Measurements from ENCODE around the gene PLEKHM2. TPM values are rescaled to one million over a fixed set of nuclear protein-coding genes. Genes with fewer than 3 reads are reported as not detected.

Gene PLEKHM2, protein sequence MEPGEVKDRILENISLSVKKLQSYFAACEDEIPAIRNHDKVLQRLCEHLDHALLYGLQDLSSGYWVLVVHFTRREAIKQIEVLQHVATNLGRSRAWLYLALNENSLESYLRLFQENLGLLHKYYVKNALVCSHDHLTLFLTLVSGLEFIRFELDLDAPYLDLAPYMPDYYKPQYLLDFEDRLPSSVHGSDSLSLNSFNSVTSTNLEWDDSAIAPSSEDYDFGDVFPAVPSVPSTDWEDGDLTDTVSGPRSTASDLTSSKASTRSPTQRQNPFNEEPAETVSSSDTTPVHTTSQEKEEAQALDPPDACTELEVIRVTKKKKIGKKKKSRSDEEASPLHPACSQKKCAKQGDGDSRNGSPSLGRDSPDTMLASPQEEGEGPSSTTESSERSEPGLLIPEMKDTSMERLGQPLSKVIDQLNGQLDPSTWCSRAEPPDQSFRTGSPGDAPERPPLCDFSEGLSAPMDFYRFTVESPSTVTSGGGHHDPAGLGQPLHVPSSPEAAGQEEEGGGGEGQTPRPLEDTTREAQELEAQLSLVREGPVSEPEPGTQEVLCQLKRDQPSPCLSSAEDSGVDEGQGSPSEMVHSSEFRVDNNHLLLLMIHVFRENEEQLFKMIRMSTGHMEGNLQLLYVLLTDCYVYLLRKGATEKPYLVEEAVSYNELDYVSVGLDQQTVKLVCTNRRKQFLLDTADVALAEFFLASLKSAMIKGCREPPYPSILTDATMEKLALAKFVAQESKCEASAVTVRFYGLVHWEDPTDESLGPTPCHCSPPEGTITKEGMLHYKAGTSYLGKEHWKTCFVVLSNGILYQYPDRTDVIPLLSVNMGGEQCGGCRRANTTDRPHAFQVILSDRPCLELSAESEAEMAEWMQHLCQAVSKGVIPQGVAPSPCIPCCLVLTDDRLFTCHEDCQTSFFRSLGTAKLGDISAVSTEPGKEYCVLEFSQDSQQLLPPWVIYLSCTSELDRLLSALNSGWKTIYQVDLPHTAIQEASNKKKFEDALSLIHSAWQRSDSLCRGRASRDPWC
- total RNA-seq (10 to 100 TPM; 22.9 to 39.6 (median 29.4) TPM), polyA plus RNA-seq (10 to 100 TPM; 33.6 to 35.1 TPM)

- ATAC-seq = peak; percentile 77 to 88 (median 82)
- peak within 1 kb of the TSS; percentile 62 to 81 (median 78) for H3K27ac ChIP-seq
- H3K36me3 ChIP-seq = no peaks in the 10 kb centered on the region
- intact Hi-C loops (cut with DNase I) = no loop called here
- peak within 1 kb of the TSS; percentile 75 to 92 (median 86) for H3K4me3 ChIP-seq
- H3K27me3 ChIP-seq = no peaks in the 10 kb centered on the region
- FAIRE-seq = no peak
- peaks cover 0 to 21% (median 9%) of the 10 kb centered on the region in 3 donors for H3K4me1 ChIP-seq
- peak; percentile 23 to 79 (median 52) for DNase-seq
- no peak for TF ChIP-seq CTCF (IDR thresholded peaks at IDR 0.05)
- H3K9me3 ChIP-seq = no peaks in the 10 kb centered on the region
- 0 to 1% methylated on average over 7 to 52 of the region's 52 CpGs for WGBS, 2 donors
Measured at GRCh38 chr1:15684042-15684461, at the start of gene PLEKHM2. Gene PLEKHM2 (plus strand): TSS chr1:15684320. CDS start chr1:15684559, 239 bp downstream.

GRCh38 chr1:15636436-15636835 is 47.7 kb upstream of the PLEKHM2 start:
- Histone ChIP-seq H3K4me1 (no peaks in the 10 kb centered on the region), H3K27ac (no peak overlapping the region), H3K36me3 (peaks cover 0 to 50% (median 29%) of the 10 kb centered on the region in 3 donors), H3K27me3 (no peaks in the 10 kb centered on the region), H3K9me3 (no peaks in the 10 kb centered on the region), H3K4me3 (no peak overlapping the region)
- 94 to 95% methylated on average over 4 of the region's 4 CpGs for WGBS, 2 donors
- ATAC-seq = no peak
- intact Hi-C loops (cut with DNase I) = no loop called here
- no peak for DNase-seq
- no peak for TF ChIP-seq CTCF (IDR thresholded peaks at IDR 0.05)
- FAIRE-seq = no peak

DNA sequence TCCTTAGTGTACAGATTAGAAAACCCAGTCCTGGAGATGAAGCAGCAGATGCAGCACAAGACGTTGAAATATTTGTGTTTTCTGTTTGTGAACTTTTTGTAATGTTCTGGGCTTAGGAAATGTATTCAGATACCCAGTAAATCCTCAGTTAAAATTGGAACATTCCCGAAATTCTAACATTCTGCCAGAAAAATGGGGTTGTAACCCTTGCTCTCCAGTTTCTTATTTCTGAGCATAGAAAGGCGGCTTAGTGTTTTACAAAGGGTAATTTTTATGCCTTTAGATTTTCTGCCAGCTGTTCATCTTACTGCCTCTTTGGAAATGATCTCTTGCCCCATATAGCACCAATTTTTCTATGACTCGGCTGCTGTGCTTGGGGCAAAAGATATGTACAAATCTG is 46.3 kb upstream of the PLEKHM2 start:
- Histone ChIP-seq H3K4me3 (no peak overlapping the region), H3K36me3 (peaks cover 0 to 50% (median 29%) of the 10 kb centered on the region in 3 donors), H3K4me1 (no peaks in the 10 kb centered on the region), H3K9me3 (no peaks in the 10 kb centered on the region), H3K27ac (no peak overlapping the region), H3K27me3 (no peaks in the 10 kb centered on the region)
- ATAC-seq (no peak), DNase-seq (no peak), FAIRE-seq (no peak)
- intact Hi-C loops (cut with DNase I) = no loop called here
- 82 to 85% methylated on average over 4 of the region's 4 CpGs for WGBS, 2 donors
- TF ChIP-seq CTCF (IDR thresholded peaks at IDR 0.05) = no peak

DNA sequence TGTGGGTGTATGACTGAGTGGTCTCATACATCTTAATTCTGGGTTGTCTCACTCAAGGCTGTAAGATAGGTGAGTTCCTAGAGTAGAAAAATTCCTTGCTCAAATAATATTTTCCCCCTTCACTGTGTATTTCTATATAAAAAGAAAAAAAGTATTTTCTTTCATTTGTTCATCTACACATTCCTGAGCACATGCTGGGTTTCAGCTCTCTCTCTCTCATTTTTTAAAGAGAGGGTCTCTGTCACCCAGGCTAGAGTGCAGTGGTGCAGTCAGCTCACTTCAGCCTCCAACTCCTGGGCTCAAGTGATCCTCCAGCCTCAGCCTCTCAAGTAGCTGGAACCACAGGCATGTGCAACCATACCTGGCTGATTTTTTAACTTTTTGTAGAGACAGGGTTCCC is 44.9 kb upstream of the PLEKHM2 start:
- FAIRE-seq (no peak), ATAC-seq (no peak), DNase-seq (no peak)
- no peaks in the 10 kb centered on the region for H3K27me3 ChIP-seq
- H3K36me3 ChIP-seq = peaks cover 0 to 45% (median 25%) of the 10 kb centered on the region in 3 donors
- no peaks in the 10 kb centered on the region for H3K4me1 ChIP-seq
- TF ChIP-seq CTCF (IDR thresholded peaks at IDR 0.05) = no peak
- no peak overlapping the region for H3K27ac ChIP-seq
- H3K4me3 ChIP-seq = no peak overlapping the region
- intact Hi-C loops (cut with DNase I) = no loop called here
- no peaks in the 10 kb centered on the region for H3K9me3 ChIP-seq

Data from pancreas (tissue), 10 donors.